Neuronal stem cell (in vitro differentiated cells): ENCODE measurements around the gene TRAPPC6A.

Experiments used
- DNase-seq: peaks from one replicate; pipeline ENCODE4 v3.0.0-alpha.2; 2013; ENCODE audit warnings: low spot score
- H2AFZ ChIP-seq: one replicate; pipeline ENCODE4 v1.6.1; 2013; ENCODE audit warnings: mild to moderate bottlenecking, low read length, inconsistent platforms
- H2AK5ac ChIP-seq: 2 replicates; pipeline ENCODE4 v1.6.1; 2013; ENCODE audit warnings: low read depth, mild to moderate bottlenecking, inconsistent platforms, low read length, moderate library complexity, mixed read lengths
- H2BK120ac ChIP-seq: 2 replicates; pipeline ENCODE4 v1.6.1; 2013; ENCODE audit warnings: low read depth, mild to moderate bottlenecking, inconsistent platforms, low read length, moderate library complexity, mixed read lengths
- H2BK12ac ChIP-seq: one replicate; pipeline ENCODE4 v1.6.1; 2013; ENCODE audit warnings: low read length, inconsistent platforms
- H2BK15ac ChIP-seq: 2 replicates; pipeline ENCODE4 v1.6.1; 2013; ENCODE audit warnings: mild to moderate bottlenecking, low read length, inconsistent platforms, mixed read lengths
- H2BK5ac ChIP-seq: one replicate; pipeline ENCODE4 v1.6.1; 2013; ENCODE audit warnings: inconsistent platforms, mild to moderate bottlenecking, low read length, moderate library complexity
- H3K14ac ChIP-seq: one replicate; pipeline ENCODE4 v1.6.1; 2013; ENCODE audit warnings: low read length, inconsistent platforms
- H3K18ac ChIP-seq: 2 replicates; pipeline ENCODE4 v1.6.1; 2013; ENCODE audit warnings: low read length, inconsistent platforms
- H3K23ac ChIP-seq: 2 replicates; pipeline ENCODE4 v1.6.1; 2013; ENCODE audit warnings: low read depth, mild to moderate bottlenecking, mixed read lengths, low read length, inconsistent platforms; ENCODE audit not compliant: poor library complexity
- H3K27ac ChIP-seq: replicated peaks from 3 replicates; pipeline ENCODE4 v1.5.1; 2013; ENCODE audit warnings: low read length, inconsistent platforms
- H3K27me3 ChIP-seq, 3 experiments: 2 replicates each; pipeline ENCODE4 v1.6.1; 2013; ENCODE audit warnings: low read length in 3 of 3, mild to moderate bottlenecking in 2 of 3, inconsistent platforms in 1 of 3, low read depth in 1 of 3, mixed read lengths in 1 of 3, moderate library complexity in 1 of 3; ENCODE audit not compliant: control insufficient read depth in 3 of 3, insufficient read depth in 3 of 3
- H3K36me3 ChIP-seq, 2 donors: replicated peaks in 1 of 2; 2 replicates each; pipeline ENCODE4 v1.6.1; 2013; ENCODE audit warnings: low read length in 2 of 2; ENCODE audit not compliant: control insufficient read depth in 2 of 2, insufficient read depth in 2 of 2
- H3K4ac ChIP-seq: 2 replicates; pipeline ENCODE4 v1.6.1; 2013; ENCODE audit warnings: inconsistent platforms, mild to moderate bottlenecking, low read length, moderate library complexity
- H3K4me1 ChIP-seq, 2 donors: 1 replicate in 1 of 2; 2 replicates in 1 of 2; pipeline ENCODE4 v1.6.1; 2013; ENCODE audit warnings: low read length in 2 of 2, low read depth in 1 of 2; ENCODE audit not compliant: control insufficient read depth in 2 of 2, insufficient read depth in 1 of 2
- H3K4me2 ChIP-seq: one replicate; pipeline ENCODE4 v1.6.1; 2013; ENCODE audit warnings: mild to moderate bottlenecking, low read length, inconsistent platforms; ENCODE audit not compliant: insufficient read depth, poor library complexity, severe bottlenecking
- H3K4me3 ChIP-seq, 2 donors: 2 replicates each; pipeline ENCODE4 v1.5.1; 2013; ENCODE audit warnings: low read length in 2 of 2, mild to moderate bottlenecking in 2 of 2, inconsistent platforms in 1 of 2, moderate library complexity in 1 of 2
- H3K79me1 ChIP-seq: one replicate; pipeline ENCODE4 v1.6.1; 2013; ENCODE audit warnings: low read depth, mild to moderate bottlenecking, inconsistent platforms, low read length, moderate library complexity
- H3K9ac ChIP-seq: one replicate; pipeline ENCODE4 v1.6.1; 2013; ENCODE audit warnings: mild to moderate bottlenecking, low read depth, low read length, inconsistent platforms; ENCODE audit not compliant: poor library complexity
- H3K9me3 ChIP-seq, 2 donors: replicated peaks in 1 of 2; 2 replicates each; pipeline versions ENCODE3 to v1.6.1; 2013; ENCODE audit warnings: low read length in 2 of 2, mild to moderate bottlenecking in 2 of 2, inconsistent platforms in 1 of 2, low read depth in 1 of 2, mixed read lengths in 1 of 2, moderate library complexity in 1 of 2; ENCODE audit not compliant: control insufficient read depth in 2 of 2, insufficient read depth in 1 of 2
- H4K8ac ChIP-seq: one replicate; pipeline ENCODE4 v1.6.1; 2013; ENCODE audit warnings: low read depth, mild to moderate bottlenecking, inconsistent platforms, low read length, moderate library complexity
- H4K91ac ChIP-seq: one replicate; pipeline ENCODE4 v1.6.1; 2013; ENCODE audit warnings: low read length, low read depth, mild to moderate bottlenecking, inconsistent platforms; ENCODE audit not compliant: poor library complexity
- whole genome bisulfite sequencing, 2 donors: extraction: QIAGEN DNeasy Blood & Tissue Kit; methylation state at CpG; one replicate each; pipeline ENCODE4 v1.1.7; 2013; ENCODE audit warnings: missing lambda C conversion rate in 2 of 2, mixed read lengths in 1 of 2; ENCODE audit not compliant: insufficient read length in 2 of 2, insufficient replicate concordance in 1 of 2; ENCODE audit errors: extremely low coverage in 2 of 2; 5-methylcytosine and 5-hydroxymethylcytosine counted together

The TRAPPC6A gene

DNA sequence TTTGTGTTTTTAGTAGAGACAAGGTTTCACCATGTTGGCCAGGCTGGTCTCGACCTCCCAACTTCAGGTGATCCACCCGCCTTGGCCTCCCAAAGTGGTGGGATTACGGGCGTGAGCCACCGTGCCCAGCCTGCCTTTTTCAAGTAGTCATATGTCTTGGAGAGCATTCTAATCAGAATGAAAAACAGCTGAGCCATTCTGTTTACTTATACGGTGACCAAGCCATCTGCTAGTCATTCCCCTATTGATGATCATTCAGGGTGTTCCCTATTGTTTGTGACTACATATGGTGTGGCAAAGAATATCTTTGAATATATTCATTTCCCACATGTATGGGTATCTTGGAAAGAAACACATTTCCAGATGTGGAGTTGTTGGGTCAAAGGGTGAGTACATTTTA is 17.7 kb upstream of the TRAPPC6A start:
- WGBS, 2 donors: no CpG with 5 or more reads among the region's 6 CpGs

DNA sequence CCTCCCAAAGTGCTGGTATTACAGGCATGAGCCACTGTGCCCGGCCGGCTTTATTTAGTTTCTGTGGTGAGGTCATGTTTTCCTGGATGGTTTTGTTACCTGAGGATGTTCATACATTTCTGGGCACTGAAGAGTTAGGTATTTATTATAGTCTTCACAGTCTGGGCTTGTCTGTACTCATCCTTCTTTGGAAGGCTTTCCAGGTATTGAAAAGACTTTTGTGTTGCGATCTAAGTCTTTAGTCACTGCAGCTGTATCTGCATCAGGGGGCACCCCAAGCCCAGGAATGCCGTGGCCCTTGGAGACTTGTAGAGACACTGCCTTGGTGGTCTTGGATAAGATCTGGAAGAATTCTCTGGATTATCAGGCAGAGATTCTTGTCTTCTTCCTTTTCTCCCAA is 13.3 kb upstream of the TRAPPC6A start:
- H2BK5ac ChIP-seq: no peak overlapping the region
- H4K8ac ChIP-seq: no peak overlapping the region
- H3K4me2 ChIP-seq: no peak overlapping the region
- no peak overlapping the region for H2BK120ac ChIP-seq
- H4K91ac ChIP-seq: no peak overlapping the region
- no peak overlapping the region for H2BK15ac ChIP-seq
- no peak overlapping the region for H3K4me3 ChIP-seq
- no peak overlapping the region for H3K14ac ChIP-seq
- H3K27me3 ChIP-seq: no peaks in the 10 kb centered on the region
- H3K9me3 ChIP-seq: no peaks in the 10 kb centered on the region
- H3K79me1 ChIP-seq: no peaks in the 10 kb centered on the region
- no peak overlapping the region for H3K18ac ChIP-seq
- no CpG with 5 or more reads among the region's 4 CpGs for WGBS, 2 donors
- H3K36me3 ChIP-seq: no peaks in the 10 kb centered on the region
- no peak overlapping the region for H3K23ac ChIP-seq
- H2AFZ ChIP-seq: peak overlapping the region; percentile 60
- peaks cover 0 to 3% of the 10 kb centered on the region in 2 donors for H3K4me1 ChIP-seq
- no peak overlapping the region for H3K9ac ChIP-seq
- H2AK5ac ChIP-seq: no peak overlapping the region
- H3K27ac ChIP-seq: no peak overlapping the region
- DNase-seq: no peak
- no peak overlapping the region for H3K4ac ChIP-seq
- no peak overlapping the region for H2BK12ac ChIP-seq

More for the DNA sequence above, 17.7 kb upstream of the TRAPPC6A start:
- Histone ChIP-seq H3K4me3 (no peak overlapping the region), H3K14ac (no peak overlapping the region), H3K4ac (no peak overlapping the region), H3K9me3 (no peaks in the 10 kb centered on the region), H2BK120ac (no peak overlapping the region), H2BK5ac (no peak overlapping the region), H2AK5ac (no peak overlapping the region), H3K9ac (no peak overlapping the region), H4K8ac (no peak overlapping the region), H3K36me3 (no peaks in the 10 kb centered on the region), H3K27ac (no peak overlapping the region), H2AFZ (no peak overlapping the region), H3K4me1 (no peaks in the 10 kb centered on the region), H3K18ac (no peak overlapping the region), H3K79me1 (peaks cover 2% of the 10 kb centered on the region), H3K4me2 (no peak overlapping the region), H3K23ac (no peak overlapping the region), H3K27me3 (no peaks in the 10 kb centered on the region), H2BK12ac (no peak overlapping the region), H2BK15ac (no peak overlapping the region), H4K91ac (no peak overlapping the region)
- DNase-seq: no peak

DNA sequence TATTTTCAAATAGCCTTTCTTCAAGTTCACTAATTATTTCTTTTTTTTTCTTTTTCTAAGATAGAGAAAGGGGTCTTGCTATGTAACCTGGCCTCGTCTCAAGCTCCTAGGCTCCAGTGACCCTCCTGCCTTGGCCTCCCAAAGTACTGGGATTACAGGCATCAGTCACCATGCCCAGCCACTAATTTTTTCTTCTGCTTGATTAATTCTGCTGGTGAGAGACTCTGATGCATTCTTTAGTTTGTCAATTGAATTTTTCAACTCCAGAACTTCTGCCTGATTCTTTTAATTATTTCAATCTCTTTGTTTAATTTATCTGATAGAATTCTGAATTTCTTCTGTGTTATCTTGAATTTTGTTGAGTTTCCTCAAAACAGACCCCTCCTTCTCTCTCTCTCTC is 11.9 kb upstream of the TRAPPC6A start:
- no peaks in the 10 kb centered on the region for H3K27me3 ChIP-seq
- H3K23ac ChIP-seq: no peak overlapping the region
- H3K4me3 ChIP-seq: no peak overlapping the region
- no peaks in the 10 kb centered on the region for H3K9me3 ChIP-seq
- no peak overlapping the region for H3K14ac ChIP-seq
- no peak overlapping the region for H2BK120ac ChIP-seq
- H2AFZ ChIP-seq: no peak overlapping the region
- no peak overlapping the region for H2AK5ac ChIP-seq
- H3K4ac ChIP-seq: no peak overlapping the region
- H4K8ac ChIP-seq: no peak overlapping the region
- H3K4me2 ChIP-seq: no peak overlapping the region
- DNase-seq: no peak
- WGBS, 2 donors: no CpG with 5 or more reads among the region's 1 CpG
- no peaks in the 10 kb centered on the region for H3K79me1 ChIP-seq
- H4K91ac ChIP-seq: no peak overlapping the region
- H2BK12ac ChIP-seq: no peak overlapping the region
- H3K27ac ChIP-seq: no peak overlapping the region
- no peaks in the 10 kb centered on the region for H3K36me3 ChIP-seq
- H3K18ac ChIP-seq: no peak overlapping the region
- H3K9ac ChIP-seq: no peak overlapping the region
- H2BK15ac ChIP-seq: no peak overlapping the region
- H3K4me1 ChIP-seq: peaks cover 0 to 3% of the 10 kb centered on the region in 2 donors
- no peak overlapping the region for H2BK5ac ChIP-seq

DNA sequence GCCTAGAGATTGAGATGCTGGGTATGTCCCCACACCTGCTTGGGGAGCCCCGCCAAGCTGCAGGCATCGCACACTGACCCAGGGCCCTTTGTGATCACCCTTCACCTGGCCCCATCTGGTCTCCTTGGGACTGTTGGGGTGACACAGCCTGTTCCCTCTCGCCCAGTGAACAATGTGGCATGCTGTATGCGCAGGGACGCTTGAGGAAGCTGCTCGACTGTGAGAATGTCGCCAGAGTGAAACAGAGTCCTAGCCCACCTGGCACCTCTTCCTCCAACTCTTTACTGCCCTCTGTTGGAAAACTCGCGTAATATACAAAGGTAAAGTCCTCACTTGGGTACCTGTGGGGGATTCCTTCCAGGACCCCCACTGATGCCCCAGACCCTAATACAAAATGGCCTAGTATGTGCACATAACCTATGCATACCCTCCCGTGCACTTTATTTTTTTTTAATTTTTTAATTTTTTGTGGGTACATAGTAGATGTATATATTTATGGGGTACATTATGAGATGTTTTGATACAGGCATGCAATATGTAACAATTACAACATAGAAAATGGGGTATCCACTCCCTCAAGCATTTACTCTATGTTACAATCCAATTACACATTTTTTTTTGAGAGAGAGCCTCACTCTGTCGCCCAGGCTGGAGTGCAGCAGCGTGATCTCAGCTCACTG is 9.5 kb upstream of the TRAPPC6A start:
- H3K23ac ChIP-seq: peak overlapping the region; percentile 20
- H3K27ac ChIP-seq: no peak overlapping the region
- H4K8ac ChIP-seq: no peak overlapping the region
- peak overlapping the region; percentile 73 for H3K9ac ChIP-seq
- no peak overlapping the region for H3K14ac ChIP-seq
- no peak for DNase-seq
- WGBS, 2 donors: no CpG with 5 or more reads among the region's 12 CpGs
- no peak overlapping the region for H4K91ac ChIP-seq
- H3K18ac ChIP-seq: peak overlapping the region; percentile 44
- no peak overlapping the region for H2BK15ac ChIP-seq
- no peak overlapping the region for H3K4ac ChIP-seq
- H3K79me1 ChIP-seq: no peaks in the 10 kb centered on the region
- peak overlapping the region; percentile 13 for H2AK5ac ChIP-seq
- no peak overlapping the region for H2BK120ac ChIP-seq
- H3K4me3 ChIP-seq: no peak overlapping the region
- H3K4me1 ChIP-seq: peaks cover 0 to 3% of the 10 kb centered on the region in 2 donors
- no peaks in the 10 kb centered on the region for H3K27me3 ChIP-seq
- H2AFZ ChIP-seq: no peak overlapping the region
- H2BK12ac ChIP-seq: peak overlapping the region; percentile 86
- no peak overlapping the region for H3K4me2 ChIP-seq
- H3K9me3 ChIP-seq: no peaks in the 10 kb centered on the region
- H3K36me3 ChIP-seq: no peaks in the 10 kb centered on the region
- no peak overlapping the region for H2BK5ac ChIP-seq
